Mucosa of descending colon (tissue), 3 donors: ENCODE results near the gene MAPKAP1. TPM values are rescaled to one million over a fixed set of nuclear protein-coding genes. Genes with fewer than 3 reads are reported as not detected.

ENCODE experiments used
- ATAC-seq: fragments of 200-7000 bp; cut with Tn5 transposase; one replicate; pipeline ENCODE4 v1.9.1; 2020; ENCODE audit warnings: mild to moderate bottlenecking, moderate library complexity
- DNase-seq, 3 donors: peaks; one replicate each; pipeline ENCODE4 v3.0.0-alpha.2; 2020
- H3K36me3 ChIP-seq: fragments of 200-600 bp; one replicate; pipeline ENCODE4 v1.8.0; 2021; ENCODE audit warnings: low read depth, mild to moderate bottlenecking
- H3K4me1 ChIP-seq: fragments of 200-600 bp; one replicate; pipeline ENCODE4 v1.8.0; 2021; ENCODE audit warnings: low read depth, mild to moderate bottlenecking
- H3K4me3 ChIP-seq: fragments of 200-600 bp; one replicate; pipeline ENCODE4 v1.8.0; 2021; ENCODE audit warnings: mild to moderate bottlenecking
- H3K9me3 ChIP-seq: fragments of 200-600 bp; one replicate; pipeline ENCODE4 v1.8.0; 2021; ENCODE audit warnings: mild to moderate bottlenecking
- CTCF ChIP-seq: fragments of 200-600 bp; IDR thresholded peaks from one replicate; pipeline ENCODE4 v1.8.0; 2022; ENCODE audit warnings: antibody characterized with exemption, mild to moderate bottlenecking
- intact Hi-C, 2 donors: fragments of 100-400 bp; cut with DNase I in 1 of 2; cut with micrococcal nuclease in 1 of 2; formaldehyde crosslinking; loops; one replicate each; pipeline versions ENCODE4 v1.11.0 to v1.11.1; 2022; cut with DNase I, micrococcal nuclease
- total RNA-seq, 3 donors: library from RNA; stranded (reverse); fragmentation: NEBNext Ultra II Directional in 2 of 3; extraction: Animal tissue kit (Norgen Biotek cat#: 25700) in 2 of 3; gene quantifications; one replicate each; pipeline versions ENCODE4 v1.2.1 to v1.2.4, GENCODE V29; 2021 to 2023
- donor health status: DM: no; HTN: no; CAD: no; lungs with moderate emphysema.
- donor health status: DM: no; HTN: no; CAD: no.
- donor health status: DM: no; HTN: yes; CAD: no.

The MAPKAP1 gene
- total RNA-seq, 3 donors from 2014 or later: 73.2 to 98.4 (median 84.9) TPM

DNA sequence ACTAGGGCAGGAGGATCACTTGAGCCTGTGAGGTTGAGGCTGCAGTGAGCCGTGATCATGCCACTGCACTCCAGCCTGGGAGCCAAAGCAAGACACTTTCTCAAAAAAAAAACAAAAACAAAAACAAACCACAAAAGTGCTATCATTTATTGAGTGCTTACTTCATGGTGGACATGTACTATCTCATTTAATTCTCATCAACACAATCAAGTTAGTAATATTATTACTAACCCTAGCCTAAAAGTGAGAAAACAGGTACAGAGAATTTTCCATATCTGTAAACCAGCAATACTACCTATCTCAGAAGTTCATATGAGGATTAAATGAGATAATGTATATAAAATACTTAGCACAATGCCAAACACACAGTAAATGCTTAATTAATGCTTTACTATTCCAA, 85.8 kb downstream of the MAPKAP1 start:
- H3K36me3 ChIP-seq: no peaks in the 10 kb centered on the region
- no peak for TF ChIP-seq CTCF
- DNase-seq (no peak), ATAC-seq (no peak)
- H3K4me1 ChIP-seq: no peaks in the 10 kb centered on the region
- no peaks in the 10 kb centered on the region for H3K9me3 ChIP-seq
- H3K4me3 ChIP-seq: no peak overlapping the region
- intact Hi-C loops: no loop called here

DNA sequence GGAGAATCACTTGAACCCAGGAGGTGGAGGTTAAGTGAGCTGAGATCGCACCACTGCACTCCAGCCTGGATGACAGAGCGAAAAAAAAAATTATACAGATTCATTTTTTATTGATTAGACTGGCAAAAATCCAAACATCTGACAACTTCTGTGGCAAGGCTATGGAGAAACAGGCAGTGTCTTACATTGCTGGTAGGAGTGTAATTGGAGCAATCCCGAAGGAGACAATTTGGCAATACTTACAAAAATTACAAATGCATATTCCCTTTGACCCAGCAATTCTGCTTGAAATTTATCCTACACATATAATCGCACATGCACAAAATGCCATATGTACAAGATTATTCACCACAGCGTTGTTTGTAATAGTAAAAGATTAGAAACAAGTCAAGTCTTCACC, 86.8 kb downstream of the MAPKAP1 start:
- TF ChIP-seq CTCF: no peak
- no peaks in the 10 kb centered on the region for H3K4me1 ChIP-seq
- H3K4me3 ChIP-seq: no peak overlapping the region
- no peaks in the 10 kb centered on the region for H3K36me3 ChIP-seq
- no peak for ATAC-seq
- no peaks in the 10 kb centered on the region for H3K9me3 ChIP-seq
- no peak for DNase-seq
- intact Hi-C loops: no loop called here

- ATAC-seq (no peak), DNase-seq (no peak)
- Histone ChIP-seq H3K4me1 (no peaks in the 10 kb centered on the region), H3K4me3 (no peak overlapping the region), H3K36me3 (no peaks in the 10 kb centered on the region), H3K9me3 (no peaks in the 10 kb centered on the region)
- intact Hi-C loops: no loop called here
- no peak for TF ChIP-seq CTCF
Observed at GRCh38 chr9:125617087-125617486, 89.9 kb downstream of the MAPKAP1 start.

GRCh38 chr9:125613141-125613540, 93.9 kb downstream of the MAPKAP1 start:
- no peaks in the 10 kb centered on the region for H3K36me3 ChIP-seq
- intact Hi-C loops: no loop called here
- no peaks in the 10 kb centered on the region for H3K4me1 ChIP-seq
- no peak overlapping the region for H3K4me3 ChIP-seq
- TF ChIP-seq CTCF: no peak
- ATAC-seq (no peak), DNase-seq (no peak)
- no peaks in the 10 kb centered on the region for H3K9me3 ChIP-seq

GRCh38 chr9:125612616-125613015, 94.4 kb downstream of the MAPKAP1 start:
- DNase-seq: no peak
- no peak for TF ChIP-seq CTCF
- Histone ChIP-seq H3K4me3 (no peak overlapping the region), H3K9me3 (no peaks in the 10 kb centered on the region), H3K4me1 (no peaks in the 10 kb centered on the region), H3K36me3 (no peaks in the 10 kb centered on the region)
- intact Hi-C loops: no loop called here
- ATAC-seq: no peak

GRCh38 chr9:125611121-125611765, 95.8 kb downstream of the MAPKAP1 start:
- no peak for ATAC-seq
- no peak for DNase-seq
- Histone ChIP-seq H3K9me3 (no peaks in the 10 kb centered on the region), H3K4me1 (no peaks in the 10 kb centered on the region), H3K4me3 (no peak overlapping the region), H3K36me3 (no peaks in the 10 kb centered on the region)
- intact Hi-C loops: no loop called here
- no peak for TF ChIP-seq CTCF
